Urothelium cell line (cell line): ENCODE data around the gene TIRAP.

Experiments used
- DNase-seq: peaks from one replicate; pipeline ENCODE4 v3.0.0; 2011; ENCODE audit warnings: low spot score, mixed read lengths
- FAIRE-seq: peaks from 2 replicates; lab custom pipeline; 2011; peaks lifted over from hg19 to GRCh38; lab: Jason Lieb, UNC

Gene TIRAP

DNA sequence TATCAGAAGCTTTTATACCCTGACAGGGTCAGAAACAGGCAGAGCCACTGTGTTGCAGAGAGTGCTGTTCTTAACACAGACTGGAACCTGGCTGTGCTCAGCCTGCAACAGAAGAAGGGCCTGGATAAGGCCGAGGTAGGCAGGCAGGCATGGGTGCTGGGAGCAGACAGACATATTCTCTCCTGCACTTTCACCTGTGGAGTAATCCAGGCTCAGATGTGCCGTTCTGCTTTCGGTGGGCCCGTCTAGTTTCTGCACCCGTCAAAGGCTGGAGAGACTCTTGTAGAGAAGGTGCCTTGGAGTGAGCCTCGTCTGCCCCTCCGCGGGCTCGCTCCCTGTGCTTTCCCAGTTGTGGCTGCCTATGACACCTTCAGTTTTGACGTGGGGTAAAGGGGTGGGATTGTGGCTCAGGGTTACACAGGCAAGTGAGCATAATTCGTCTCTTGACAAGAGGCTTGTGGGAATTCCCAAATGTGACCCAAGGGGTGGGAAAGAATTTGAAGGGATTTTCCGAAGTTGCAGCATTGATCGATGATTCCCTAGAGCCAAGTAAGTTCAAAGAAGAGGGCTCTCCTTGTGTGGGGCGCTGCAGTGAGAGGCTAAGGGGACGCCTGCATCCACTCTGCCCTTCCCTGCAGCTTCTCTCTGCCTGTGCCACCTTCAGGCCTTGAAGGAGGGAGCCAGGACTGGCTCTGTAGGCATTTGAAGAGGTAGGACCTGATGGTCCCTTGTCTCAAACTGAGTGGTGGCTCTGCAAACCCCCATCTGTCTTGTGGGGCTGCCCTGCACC is 56.4 kb downstream of the TIRAP start:
- FAIRE-seq, result no peak
- DNase-seq, result no peak

DNA sequence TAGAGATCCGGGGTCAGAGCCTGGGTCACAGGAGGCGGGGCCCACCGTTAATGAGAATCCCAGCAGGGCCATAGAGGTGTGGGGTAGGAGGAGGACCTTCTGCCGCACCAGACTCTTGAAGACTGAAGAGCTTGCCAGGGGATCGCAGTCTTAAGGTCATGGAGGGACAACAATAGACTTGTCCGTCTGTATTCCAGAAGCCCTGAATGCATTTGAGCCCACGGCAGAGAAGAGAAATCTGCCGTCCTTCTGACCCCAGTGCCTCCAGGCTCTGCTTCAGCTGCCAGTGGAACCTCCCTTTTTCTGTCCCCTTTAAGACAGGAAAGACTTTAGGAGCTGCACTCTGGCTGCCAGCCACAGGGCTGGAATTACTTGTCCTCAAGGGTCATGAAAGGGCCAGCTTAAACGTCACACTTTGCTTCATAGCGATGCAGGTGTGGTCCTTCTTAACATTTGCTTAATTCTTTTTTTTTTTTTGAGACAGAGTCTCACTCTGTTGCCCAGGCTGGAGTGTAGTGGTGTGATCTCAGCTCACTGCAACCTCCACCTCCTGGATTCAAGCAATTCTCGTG is 57.1 kb downstream of the TIRAP start:
- DNase-seq (no peak), FAIRE-seq (no peak)

DNA sequence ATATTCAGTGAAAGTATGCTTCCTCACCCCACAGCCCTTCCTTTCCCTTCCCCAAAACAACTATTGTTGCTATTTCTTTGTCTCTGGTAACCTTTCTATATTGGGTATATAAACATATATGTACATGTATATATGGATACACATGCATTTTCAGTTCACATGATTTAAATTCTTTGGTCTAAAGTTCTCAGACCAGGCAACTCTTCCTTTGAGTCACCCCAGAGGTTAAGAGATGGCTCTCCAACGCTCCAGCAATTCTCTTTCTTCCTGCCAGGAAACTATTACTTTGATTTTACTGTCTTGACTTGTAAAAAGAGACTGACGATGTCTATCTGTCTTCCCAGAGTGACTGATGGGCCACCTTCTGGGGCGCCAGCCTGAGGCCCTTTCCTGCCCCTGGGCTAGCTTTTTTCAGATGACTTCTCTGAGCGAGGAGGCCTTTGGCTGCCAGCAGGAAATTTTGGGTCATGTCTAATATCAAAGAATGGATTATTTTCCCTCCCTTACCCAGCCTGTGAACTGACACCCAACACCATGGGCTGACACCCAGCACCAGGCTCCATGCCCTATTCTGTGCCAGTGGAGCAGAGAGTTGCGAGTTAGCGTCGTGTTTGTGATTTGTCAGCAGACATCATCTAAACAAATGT is 58.2 kb downstream of the TIRAP start:
- FAIRE-seq, result no peak
- DNase-seq, result no peak

DNA sequence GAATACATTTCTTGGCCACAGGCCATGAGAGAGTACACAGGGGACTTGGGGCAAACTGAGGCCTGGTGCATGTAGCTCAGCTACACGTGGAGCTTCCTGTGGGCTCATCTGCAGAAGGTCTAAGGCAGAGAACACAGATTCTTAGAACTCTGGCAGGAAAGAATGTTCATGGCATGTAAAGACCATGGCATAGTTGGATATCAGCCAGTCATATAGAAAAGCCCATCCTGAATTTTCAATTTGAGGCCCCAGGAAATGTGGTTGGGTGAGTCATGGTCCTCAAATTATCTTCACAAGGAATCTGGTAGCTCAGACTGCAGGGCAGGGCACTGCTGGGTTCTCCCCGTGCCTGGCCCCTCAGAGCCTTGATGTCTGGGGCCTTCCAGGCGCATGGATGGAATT is 58.9 kb downstream of the TIRAP start:
- peak; percentile 63 for DNase-seq
- no peak for FAIRE-seq

DNA sequence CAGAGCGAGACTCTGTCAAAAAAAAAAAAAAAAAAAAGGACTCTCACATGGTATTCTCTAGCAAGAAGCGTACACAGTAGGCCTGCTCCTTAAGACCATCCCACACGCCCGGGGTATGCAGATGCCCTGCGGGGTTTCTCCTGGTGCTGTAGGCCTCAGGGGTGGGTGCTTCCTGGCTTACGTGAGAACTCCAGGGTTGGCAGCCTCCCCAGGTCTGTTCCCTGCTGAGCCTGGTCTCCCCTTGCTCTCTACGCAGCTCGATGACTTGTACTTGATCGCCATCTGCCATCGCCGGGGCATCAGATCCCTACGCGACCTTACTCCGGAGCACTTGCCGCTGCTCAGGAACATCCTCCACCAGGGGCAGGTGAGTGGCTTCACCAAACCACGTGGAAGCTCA is 60.2 kb downstream of the TIRAP start:
- no peak for DNase-seq
- FAIRE-seq, result no peak
